Stimulated activated CD4-positive, alpha-beta T cell treated with anti-CD3 and anti-CD28 coated beads, Interleukin-4, amount 100 ng/mL, for 4 hours (primary cell): Measurements from ENCODE around the gene CDK5RAP3.

Source experiments
- DNase-seq, 2 experiments: peaks; one replicate each; pipeline ENCODE4 v3.0.0-alpha.2; 2020

Gene CDK5RAP3

GRCh38 chr17:47949946-47950345 is 21.0 kb upstream of the CDK5RAP3 start:
- DNase-seq = no peak

GRCh38 chr17:47950448-47950847 is 20.5 kb upstream of the CDK5RAP3 start:
- no peak for DNase-seq

- DNase-seq = no peak
Measured at GRCh38 chr17:47952171-47953021, 18.5 kb upstream of the CDK5RAP3 start.

- no peak for DNase-seq
Measured at GRCh38 chr17:47953909-47954308, 17.0 kb upstream of the CDK5RAP3 start.

GRCh38 chr17:47955497-47956461 is 15.1 kb upstream of the CDK5RAP3 start:
- no peak for DNase-seq

- DNase-seq = no peak
Measured at GRCh38 chr17:47956791-47957590, 13.9 kb upstream of the CDK5RAP3 start.

- no peak for DNase-seq
Measured at GRCh38 chr17:47957591-47958490, 13.1 kb upstream of the CDK5RAP3 start, which contains the start of gene PRR15L. PRR15L (minus strand) TSS chr17:47957883; CDS start chr17:47953234, 4,649 bp downstream.

GRCh38 chr17:47959825-47960655 is 10.9 kb upstream of the CDK5RAP3 start:
- DNase-seq = no peak

- DNase-seq = no peak
Measured at GRCh38 chr17:47961406-47961805, 9.5 kb upstream of the CDK5RAP3 start.

- DNase-seq = no peak
Measured at GRCh38 chr17:47962901-47963300, 8.0 kb upstream of the CDK5RAP3 start.

- DNase-seq = no peak
Measured at GRCh38 chr17:47964856-47965255, 6.1 kb upstream of the CDK5RAP3 start.

GRCh38 chr17:47966079-47966519 is 4.8 kb upstream of the CDK5RAP3 start:
- no peak for DNase-seq

- no peak for DNase-seq
Measured at GRCh38 chr17:47967607-47968252, 3.2 kb upstream of the CDK5RAP3 start.

GRCh38 chr17:47968836-47969235 is 2.1 kb upstream of the CDK5RAP3 start:
- no peak for DNase-seq

- DNase-seq = no peak
Measured at GRCh38 chr17:47969930-47970724, 786 bp upstream of the CDK5RAP3 start.

GRCh38 chr17:47973541-47973940 is 2.6 kb downstream of the CDK5RAP3 start:
- no peak for DNase-seq

- DNase-seq = no peak
Measured at GRCh38 chr17:47975189-47975822, 4.4 kb downstream of the CDK5RAP3 start.

- DNase-seq = no peak
Measured at GRCh38 chr17:47975823-47976205, 4.9 kb downstream of the CDK5RAP3 start.

- peak; percentile 16 to 25 for DNase-seq
Measured at GRCh38 chr17:47978324-47978723, 7.4 kb downstream of the CDK5RAP3 start.
